ELF-1 (cell line): Measurements from ENCODE around the gene ABCC11.
"Not testable (repeated sequence)": the region's sequence is repeated elsewhere in the genome, so short reads cannot be mapped to it uniquely, and the experiment has no call there.

Source experiments
- DNase-seq: peaks from one replicate; pipeline ENCODE4 v3.0.0-alpha.2; 2016; ENCODE audit warnings: low read depth, low spot score

ABCC11 gene

DNA sequence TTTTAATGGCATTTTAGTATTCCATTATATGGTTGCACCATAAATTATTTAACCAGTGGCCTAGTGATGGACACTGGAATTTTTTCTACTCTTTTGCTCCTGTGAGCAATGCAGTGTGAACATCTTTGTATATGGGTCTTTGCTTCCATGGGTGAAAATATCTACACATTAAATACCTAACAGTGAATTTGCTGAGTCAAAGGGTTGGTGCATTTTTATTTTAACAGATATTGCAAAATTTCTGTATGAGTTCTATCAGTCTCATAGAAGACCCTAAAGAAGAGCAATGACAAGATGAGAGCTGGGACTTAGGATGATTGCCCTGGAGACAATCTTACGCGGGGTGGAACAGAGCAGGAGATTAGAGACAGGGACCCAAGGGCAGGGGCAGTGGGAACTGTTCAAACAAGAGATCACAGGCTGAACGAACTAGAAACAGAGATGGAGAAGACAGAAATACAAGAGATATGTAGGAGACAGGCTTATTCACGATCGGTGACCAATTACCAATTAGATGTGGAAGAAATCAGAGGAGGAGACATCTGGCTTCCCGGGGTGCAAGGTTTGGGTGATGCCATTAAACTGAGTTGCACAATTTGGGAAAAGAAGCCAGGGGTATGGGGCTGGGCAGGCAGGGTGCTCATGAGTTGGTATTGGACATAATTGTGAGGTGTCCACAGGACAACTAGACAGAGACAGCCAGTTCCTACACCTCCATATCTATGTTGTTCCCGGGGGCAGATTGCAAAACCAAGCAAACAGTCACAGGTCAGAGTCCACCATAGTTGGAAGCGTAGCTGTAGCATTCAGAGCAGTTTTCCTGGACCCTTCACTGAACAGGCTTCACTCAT lies 43.1 kb downstream of the ABCC11 start:
- no peak for DNase-seq

DNA sequence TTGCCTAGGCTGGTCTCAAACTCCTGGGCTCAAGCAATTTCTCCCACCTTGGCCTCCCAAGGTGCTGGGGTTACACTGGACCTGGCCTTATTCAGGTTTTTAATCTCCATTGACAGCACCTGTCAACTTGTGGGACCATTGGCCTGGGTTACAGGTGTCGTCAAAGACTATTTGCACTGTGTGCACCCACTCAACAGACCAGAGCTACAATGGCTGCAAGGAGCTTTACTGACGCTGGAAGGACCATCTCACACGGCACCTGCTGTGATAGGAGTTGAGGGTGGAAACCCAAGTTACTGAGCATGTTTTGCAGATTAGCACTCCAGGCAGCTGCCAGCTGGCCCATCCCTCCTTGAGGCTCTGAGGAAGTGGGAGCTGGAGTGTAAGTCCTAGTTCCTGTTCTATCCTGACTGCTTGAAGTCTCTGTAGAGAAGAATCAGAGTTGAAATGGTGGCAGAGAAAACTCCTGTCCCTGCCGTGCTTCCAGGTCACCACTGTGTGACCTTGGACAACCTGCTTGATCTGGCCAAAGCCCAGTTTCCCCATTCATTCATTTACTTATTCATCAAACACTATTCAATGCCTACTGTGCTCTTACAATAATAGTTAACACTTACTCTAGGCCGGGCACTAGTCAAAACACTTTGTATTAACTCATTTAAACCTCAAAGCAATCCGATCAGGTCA lies 45.7 kb downstream of the ABCC11 start:
- DNase-seq: no peak

DNA sequence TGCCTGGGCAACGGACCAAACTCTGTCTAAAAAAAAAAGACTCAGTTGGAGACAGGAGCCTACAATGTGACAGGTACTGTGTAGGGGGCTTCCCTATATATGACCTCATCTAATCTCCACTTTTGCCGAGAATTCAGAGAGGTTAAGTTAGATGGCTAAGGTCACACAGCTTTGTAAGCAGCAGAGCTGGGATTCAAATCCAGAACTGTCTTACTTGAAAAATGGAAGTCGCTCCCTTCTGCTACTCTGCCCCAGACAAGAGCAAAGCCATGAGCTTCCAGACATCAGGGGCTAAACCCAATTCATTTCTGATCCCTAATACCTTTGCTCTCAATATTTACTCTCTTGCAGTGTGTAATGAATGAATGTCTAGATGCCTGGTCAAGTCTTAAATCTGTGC lies 50.0 kb downstream of the ABCC11 start:
- no peak for DNase-seq

DNA sequence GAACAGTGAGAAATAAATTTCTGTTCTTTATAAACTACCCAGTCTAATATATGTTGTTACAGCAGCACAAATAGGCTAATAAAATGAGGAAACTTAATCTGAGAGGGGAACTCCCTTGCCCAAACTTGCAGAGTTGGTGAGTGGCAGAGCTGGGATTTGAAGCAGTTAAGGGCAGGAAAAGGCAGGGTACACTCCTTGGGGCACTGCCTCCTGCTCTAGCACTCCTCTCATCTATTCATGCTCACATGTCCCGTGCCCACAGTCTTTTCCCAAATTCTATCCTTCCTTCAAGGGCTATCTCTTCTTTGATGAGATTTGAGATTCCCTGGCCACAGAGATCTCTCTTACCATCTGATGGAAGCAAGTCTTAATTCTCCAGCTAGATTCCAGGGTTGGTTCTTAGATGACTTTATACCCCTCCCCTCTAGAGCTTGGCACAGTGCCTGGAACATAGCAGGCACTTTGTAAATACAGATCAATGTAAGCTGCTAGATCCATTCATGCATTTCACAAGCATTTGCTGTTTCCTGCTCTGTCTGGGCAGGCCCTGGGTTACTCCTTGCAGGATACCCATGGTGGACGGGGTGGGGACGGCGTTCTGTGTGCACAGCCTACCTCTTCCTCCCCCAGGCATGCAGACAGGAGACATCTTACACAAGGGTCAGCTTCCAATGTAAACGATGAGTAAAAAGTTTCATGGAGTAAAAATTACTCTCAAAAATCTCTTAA lies 52.3 kb downstream of the ABCC11 start:
- no peak for DNase-seq

DNA sequence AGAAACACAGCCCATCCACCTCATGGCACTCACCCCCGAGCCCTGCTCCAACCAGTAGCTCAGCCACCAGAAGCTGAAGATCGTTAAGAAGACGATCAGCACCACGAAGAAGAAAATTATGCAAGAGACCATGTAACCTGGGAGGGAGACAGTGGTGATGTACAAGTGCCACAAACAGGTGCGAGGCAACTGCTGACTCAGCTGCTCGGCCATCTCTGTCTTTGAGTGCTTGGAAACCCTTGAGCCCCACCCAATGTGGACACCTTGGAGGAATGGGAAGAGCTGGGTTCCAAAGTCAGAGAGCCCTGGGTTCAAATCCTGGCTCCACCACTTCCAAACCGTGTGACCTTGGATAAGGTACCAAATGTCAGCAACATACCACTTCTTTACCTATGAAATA lies 53.5 kb downstream of the ABCC11 start:
- DNase-seq: no peak

DNA sequence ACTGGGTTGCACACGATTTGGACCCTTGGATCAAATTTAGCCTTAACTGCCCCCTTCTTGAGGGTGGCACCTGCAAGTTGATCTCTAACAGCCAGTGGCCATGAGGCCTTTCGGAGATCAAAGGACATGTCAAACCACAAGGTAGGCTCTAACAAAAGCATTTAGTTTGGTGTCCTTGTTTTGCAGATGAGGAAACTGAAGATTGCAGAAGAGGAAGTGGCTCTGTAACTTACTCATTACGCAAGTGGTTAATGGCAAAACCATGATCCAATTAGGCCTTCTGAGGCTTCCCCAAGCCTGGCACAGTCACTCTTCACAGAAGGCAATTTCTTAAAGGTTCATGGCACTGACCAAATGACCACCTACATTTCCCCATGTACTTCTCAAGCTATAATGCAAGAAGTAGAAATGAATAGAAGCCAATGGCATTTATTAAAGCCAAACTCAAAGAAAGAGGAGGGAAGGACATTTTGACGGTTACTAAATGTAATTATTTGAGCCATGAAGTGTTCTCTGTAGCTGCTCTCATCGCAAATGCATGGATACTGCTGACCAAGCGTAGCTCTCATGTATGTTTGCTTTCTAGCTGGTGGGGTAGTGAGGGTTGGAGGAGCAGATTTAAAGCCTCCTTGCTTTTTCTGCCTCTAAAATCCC lies 58.8 kb downstream of the ABCC11 start:
- DNase-seq: no peak

DNA sequence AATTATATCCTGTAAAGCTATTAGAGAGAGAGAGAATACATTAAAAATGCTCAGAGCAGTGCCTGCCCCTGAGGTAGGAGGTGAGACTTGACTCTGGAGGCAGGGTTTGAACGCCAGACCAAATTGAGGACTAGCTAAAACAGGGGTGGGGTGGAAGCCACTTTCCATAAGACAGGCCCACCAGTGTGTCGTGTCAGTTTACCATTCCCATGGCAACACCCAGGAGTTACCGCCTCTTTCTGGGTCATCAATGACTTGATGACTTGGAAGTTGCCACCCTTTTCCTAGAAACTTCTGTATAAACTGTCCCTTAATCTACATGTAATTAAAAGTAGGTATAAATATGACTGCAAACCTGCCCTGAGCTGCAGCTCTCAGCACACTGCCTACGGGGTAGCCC lies 59.6 kb downstream of the ABCC11 start:
- no peak for DNase-seq

DNA sequence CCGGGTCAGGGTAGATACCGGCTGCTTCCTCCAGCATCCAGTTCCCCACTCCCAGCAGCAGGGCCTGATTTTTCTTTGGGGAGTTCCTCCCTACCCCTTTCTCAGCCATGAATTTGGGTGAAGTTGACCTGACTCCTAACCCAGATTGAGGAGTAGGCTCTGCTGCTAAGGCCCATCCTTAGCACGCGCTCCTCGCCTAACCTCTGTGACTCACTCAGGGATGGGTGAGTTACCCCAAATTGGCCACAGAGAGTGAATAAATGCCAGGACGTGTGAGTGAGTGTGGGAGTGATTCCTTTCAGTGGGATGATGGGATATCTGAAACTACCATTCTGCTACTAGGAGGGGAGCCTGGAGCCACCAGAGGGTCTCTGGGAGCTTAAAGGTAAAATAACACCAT lies 62.7 kb downstream of the ABCC11 start:
- DNase-seq: no peak

DNA sequence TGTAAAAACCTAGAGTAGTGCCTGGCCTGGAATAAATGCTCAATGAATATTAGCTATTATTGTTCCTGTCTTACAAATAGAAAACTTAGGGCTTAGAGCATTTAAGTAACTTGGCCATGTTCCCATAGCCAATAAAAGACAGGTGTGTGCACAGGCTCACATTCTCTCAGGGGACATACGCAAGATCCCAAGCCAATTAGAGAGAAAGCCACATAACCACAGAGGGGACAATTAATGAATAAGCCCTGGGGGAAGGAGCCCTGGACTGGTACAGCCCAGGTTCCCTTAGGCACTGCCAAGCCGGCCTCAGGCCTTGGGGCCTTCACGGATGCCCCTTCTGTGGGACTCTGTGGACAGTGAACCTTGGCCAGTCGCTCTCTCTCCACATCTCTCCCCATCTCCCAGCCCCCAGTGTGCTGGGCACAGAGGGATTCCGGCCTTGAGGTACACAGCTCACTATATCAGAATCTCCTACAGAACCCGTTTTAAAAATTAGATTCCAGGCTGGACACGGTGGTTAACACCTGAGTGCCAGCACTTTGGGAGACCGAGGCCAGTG lies 64.3 kb downstream of the ABCC11 start:
- DNase-seq: no peak

DNA sequence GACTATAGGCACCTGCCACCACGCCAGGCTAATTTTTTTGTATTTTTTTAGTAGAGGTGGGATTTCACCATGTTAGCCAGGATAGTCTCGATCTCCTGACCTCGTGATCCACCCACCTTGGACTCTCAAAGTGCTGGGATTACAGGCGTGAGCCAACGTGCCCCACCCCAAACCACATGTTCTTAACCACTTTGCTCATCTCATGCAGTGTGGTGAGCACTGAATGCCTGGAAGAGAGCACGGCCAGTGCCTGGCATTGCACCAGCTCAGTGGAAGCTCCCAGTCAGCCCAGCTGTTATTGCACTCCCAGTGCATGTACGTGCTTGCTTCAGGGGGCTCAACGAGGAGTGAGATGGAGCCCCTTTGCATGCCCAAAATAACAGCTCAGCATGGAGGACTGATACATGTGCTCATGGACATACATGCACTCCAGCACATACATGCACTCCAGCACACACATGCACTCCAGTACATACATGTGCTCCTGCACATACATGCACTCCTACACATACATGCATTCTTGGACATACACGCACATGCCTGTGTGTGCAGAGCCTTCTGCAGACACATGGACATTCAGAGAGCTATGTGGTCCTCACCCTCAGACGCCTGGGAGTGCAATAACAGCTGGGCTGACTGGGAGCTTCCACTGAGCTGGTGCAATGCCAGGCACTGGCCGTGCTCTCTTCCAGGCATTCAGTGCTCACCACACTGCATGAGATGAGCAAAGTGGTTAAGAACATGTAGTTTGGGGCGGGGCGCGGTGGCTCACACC lies 65.4 kb downstream of the ABCC11 start:
- not testable (repeated sequence) for DNase-seq

DNA sequence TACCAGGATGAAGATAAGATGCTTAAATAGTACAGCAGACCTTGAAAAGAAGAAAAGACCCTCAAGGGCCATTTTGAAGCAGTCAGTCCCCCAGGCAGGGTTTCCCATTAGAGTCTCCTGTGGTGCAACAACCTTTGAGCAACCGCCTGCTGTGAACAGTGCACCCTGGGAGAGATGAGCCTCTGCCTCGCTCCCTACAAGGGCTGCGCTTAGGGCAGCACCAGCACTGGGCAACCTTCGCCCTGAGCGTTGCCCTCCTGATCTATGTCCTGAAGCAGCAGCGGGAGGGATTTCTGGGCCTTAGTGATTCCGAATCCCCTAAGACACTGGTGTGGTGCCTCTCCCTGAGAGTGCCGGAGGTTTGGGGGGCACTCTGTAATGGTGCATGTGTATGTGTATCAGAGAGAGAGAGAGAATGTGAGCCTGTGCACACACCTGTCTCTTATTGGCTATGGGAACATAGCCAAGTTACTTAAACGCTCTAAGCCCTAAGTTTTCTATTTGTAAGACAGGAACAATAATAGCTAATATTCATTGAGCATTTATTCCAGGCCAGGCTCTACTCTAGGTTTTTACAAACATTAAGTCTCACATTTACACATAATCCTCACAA lies 66.4 kb downstream of the ABCC11 start:
- no peak for DNase-seq

DNA sequence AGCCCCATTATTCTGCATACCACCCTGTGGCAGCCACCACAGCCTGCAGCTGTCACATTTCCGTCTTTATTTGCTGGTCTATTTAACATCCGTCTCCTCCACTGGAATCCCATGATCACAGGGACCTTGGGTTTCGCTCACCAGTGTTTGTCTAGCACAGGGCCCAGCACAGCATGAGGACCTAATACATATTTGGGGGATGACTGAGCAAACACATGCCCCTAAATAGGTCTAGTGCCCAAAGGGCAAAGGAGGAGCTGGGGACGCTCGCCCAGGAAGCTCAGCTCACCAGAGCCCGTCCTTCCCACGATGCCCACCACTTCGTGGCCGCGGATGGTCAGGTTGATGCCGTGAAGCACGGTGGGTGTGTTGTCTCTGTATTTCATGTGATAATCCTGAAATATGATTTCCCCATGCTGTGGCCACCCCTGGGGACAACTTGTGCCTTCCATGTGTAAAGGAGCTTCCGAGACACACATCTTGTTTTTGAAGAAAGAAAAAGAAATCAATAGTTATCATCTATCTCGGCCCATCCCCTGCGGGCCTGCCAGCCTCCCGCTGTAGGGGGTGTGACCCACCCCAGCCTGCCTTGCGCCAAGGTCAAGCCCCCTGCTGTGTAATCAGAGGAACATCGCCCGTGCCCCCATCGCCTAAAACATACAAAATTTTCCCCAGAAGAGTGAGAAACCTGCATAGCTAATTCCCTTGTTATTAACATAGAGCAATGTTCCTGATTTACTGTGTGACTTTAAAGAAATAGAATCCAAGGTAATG lies 70.5 kb downstream of the ABCC11 start:
- DNase-seq: no peak

DNA sequence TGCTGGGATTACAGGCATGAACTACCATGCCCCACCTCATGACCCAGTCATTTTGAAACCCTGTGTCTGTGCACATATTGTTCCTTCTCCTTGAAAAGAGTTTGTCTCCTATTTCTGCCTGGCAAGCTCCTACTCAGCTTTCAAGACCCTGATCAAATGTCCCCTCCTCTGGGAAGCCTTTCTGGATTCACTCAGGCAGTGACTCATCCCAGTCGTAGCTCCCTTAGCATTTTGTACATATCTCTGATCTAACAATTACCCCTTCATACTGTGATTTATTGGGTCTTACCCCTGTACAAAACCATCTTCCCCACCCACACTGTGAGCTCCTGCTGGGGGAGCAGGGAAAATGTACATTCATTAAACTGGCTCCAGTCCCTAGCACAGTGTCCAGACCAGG lies 73.5 kb downstream of the ABCC11 start:
- DNase-seq: no peak

DNA sequence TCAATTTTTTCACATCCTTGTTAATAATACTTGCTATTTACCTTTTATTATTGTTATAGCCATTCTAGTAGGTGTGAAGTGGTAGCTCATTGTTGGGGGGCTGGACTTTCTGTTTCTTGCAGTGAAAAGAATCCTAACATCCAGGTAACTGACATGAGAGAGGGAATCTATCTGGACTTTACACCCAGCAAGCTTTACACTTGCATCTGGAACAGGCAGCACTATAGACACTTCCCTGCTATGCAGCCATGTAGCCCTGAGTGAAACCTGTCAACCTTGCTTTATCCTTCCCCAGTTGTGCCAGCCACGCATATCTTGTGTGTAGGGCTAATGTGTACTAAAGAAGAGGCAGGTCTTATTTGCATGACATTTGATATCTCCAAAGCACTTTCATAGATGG lies 74.7 kb downstream of the ABCC11 start:
- no peak for DNase-seq

DNA sequence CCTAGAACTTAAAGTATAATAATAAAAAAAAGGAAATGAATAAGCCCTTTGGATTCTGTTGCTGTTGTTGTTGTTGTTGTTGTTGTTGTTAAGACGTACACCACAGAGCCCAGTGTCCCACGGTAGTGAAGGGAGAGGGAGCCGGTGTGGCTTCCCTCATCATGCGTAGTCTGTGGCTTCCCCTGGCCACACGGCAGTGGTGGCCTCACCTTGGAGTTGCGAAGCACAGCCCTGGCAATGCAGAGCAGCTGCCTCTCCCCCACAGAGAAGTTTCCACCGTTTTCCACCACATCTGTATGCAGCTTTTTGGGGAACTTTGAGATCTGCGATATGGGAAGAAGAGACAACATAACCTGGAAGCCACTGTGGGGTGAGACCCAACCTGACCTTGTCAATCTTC lies 77.4 kb downstream of the ABCC11 start:
- no peak for DNase-seq

DNA sequence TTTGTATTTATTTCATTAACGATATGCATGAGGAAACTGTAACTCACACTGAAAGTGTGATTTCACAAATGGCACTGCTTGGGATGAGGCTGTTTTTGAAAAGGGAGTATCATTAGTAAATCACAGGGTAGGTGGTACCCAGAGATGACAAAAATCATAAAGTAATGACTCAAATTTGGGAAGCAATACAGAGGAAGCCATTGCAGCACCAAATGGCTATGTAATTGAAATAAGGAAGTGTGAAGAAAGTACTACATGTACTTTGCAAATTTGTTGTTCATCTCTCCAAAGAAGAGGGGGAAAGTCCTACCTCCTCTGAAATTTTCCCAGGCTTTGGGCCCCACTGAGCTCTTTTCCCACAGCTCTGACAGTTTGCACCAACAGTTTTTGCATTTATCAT lies 79.3 kb downstream of the ABCC11 start:
- no peak for DNase-seq

DNA sequence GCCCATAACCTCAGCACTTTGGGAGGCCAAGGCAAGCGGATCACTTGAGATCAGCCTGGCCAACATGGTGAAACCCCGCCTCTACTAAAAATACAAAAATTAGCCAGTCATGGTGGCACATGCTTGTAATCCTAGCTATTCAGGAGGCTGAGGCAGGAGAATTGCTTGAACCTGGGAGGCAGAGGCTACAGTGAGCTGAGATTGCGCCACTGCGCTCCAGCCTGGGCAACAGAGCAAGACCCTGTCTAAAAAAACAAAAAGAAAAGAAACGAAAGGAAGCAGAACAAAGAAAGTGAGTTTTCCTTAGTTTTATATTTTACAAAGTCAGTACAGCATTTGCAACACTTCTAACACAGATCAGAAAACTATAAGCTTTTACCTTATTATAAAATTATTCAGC lies 80.7 kb downstream of the ABCC11 start:
- not testable (repeated sequence) for DNase-seq

DNA sequence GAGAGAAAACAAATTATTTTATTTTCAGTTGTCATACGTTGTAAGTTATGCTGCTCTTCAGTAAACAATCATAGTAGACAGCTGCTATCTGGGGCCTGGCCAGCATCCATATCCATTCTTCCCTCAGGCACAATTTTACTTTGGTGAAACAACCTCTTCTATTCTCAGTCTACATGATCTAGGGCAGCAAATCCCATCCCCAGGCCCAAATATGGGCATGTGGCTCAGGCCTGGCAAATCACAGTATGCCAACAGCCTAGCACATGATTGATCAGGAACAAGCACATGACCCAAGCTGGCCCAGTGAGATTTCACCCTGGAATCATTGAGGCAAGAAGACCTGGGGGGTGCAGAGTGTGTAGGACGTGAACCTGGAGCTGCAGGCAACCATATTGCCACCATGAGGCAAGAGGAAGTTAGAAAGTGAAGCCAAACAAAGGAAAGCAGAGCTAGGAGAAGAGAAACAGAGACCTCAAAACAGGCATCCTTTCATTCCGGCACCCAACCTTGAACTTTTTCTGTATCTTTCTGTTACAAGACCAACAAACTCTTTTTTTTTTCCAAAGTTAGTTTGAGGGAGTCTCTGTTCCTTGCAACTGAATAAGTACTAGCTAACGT lies 81.3 kb downstream of the ABCC11 start:
- peak; percentile 32 for DNase-seq
